ENCODE results near the gene TMPRSS6. TPM values are rescaled to one million over a fixed set of nuclear protein-coding genes. Genes with fewer than 3 reads are reported as not detected.

TMPRSS6 gene
- total RNA-seq, 2 experiments from 2014 or later: 1.8 to 2.2 TPM

- Mint-ChIP-seq H3K27me3 (peaks cover 4% of the 10 kb centered on the region), H3K4me1 (peaks cover 6% of the 10 kb centered on the region), H3K9me3 (no peaks in the 10 kb centered on the region), H3K36me3 (no peaks in the 10 kb centered on the region), H3K4me3 (no peak overlapping the region), H3K27ac (no peak overlapping the region)
- DNase-seq: no peak
- POLR2A ChIA-PET: no interaction called here
- ATAC-seq (ENCODE audit: low read depth): no peak
These were observed 93.2 kb downstream of the TMPRSS6 start for GRCh38 chr22:37016134-37016910.

GRCh38 chr22:37015587-37015878 is 94.0 kb downstream of the TMPRSS6 start:
- Mint-ChIP-seq H3K4me1 (peaks cover 4% of the 10 kb centered on the region), H3K27ac (no peak overlapping the region), H3K36me3 (no peaks in the 10 kb centered on the region), H3K4me3 (no peak overlapping the region), H3K27me3 (peaks cover 2% of the 10 kb centered on the region), H3K9me3 (no peaks in the 10 kb centered on the region)
- ATAC-seq (ENCODE audit: low read depth) (no peak), DNase-seq (no peak)
- POLR2A ChIA-PET: no interaction called here

Other genes starting within 250 kb of the TMPRSS6 start
- gene NCF4, start 248.7 kb downstream of the TMPRSS6 start, total RNA-seq: 10 to 100 TPM; 31.0 to 35.3 TPM
- gene CSF2RB, start 196.1 kb downstream of the TMPRSS6 start, total RNA-seq: 1 to 10 TPM; 1.1 to 1.3 TPM
- 1 to 10 TPM; 3.7 to 6.1 TPM for gene TST, start 90.3 kb downstream of the TMPRSS6 start, total RNA-seq
- gene MPST, start 90.0 kb downstream of the TMPRSS6 start, total RNA-seq: 10 to 100 TPM; 23.1 to 23.4 TPM
- gene KCTD17, start 58.0 kb downstream of the TMPRSS6 start, total RNA-seq: 10 to 100 TPM; 28.1 to 34.7 TPM
- 100 to 1,000 TPM; 223 to 232 TPM for gene IL2RB, start 40.2 kb upstream of the TMPRSS6 start, total RNA-seq
- gene C1QTNF6, start 78.5 kb upstream of the TMPRSS6 start, total RNA-seq: 10 to 100 TPM; 15.2 to 15.7 TPM
- 10 to 100 TPM; 10.1 to 11.3 TPM for gene SSTR3, start 102.8 kb upstream of the TMPRSS6 start, total RNA-seq
- 1,000 to 10,000 TPM in 1 of 2 experiments, 100 to 1,000 TPM in 1; 963 to 1,011 TPM for gene RAC2, start 134.6 kb upstream of the TMPRSS6 start, total RNA-seq
- 100 to 1,000 TPM; 149 to 157 TPM for gene CYTH4, start 172.8 kb upstream of the TMPRSS6 start, total RNA-seq

All from activated naive CD8-positive, alpha-beta T cell treated with anti-CD3 and anti-CD28 coated beads, Interleukin-2, amount 10 ng/mL, durations not matched to agents 7 days and 5 days (primary cell).